ENCODE data around the gene ATXN1.

- TF ChIP-seq CTCF (conservative IDR thresholded peaks at IDR 0.05; ENCODE audit: low read depth, low read length) (no peak), EZH2 (IDR thresholded peaks at IDR 0.05; ENCODE audit: borderline replicate concordance, low read depth, low read length, poor library complexity, severe bottlenecking) (no peak)
These were observed 507.7 kb downstream of the ATXN1 start for GRCh38 chr6:16253399-16254144.
